Spleen (tissue), 11 donors: ENCODE measurements around the gene OSBPL1A. TPM values are rescaled to one million over a fixed set of nuclear protein-coding genes. Genes with fewer than 3 reads are reported as not detected.

Source experiments
- DNase-seq: peaks from one replicate; pipeline ENCODE4 v3.0.0-alpha.2; 2020
- H3K27ac ChIP-seq, 8 donors: fragments of 200-600 bp; sonication (generic) in 7 of 8; 1 replicate in 4 of 8; 2 replicates in 4 of 8; pipeline versions ENCODE4 v1.5.0 to v1.8.0; 2016 to 2021; ENCODE audit warnings: inconsistent platforms in 4 of 8, mild to moderate bottlenecking in 4 of 8, moderate library complexity in 1 of 8
- H3K27me3 ChIP-seq, 7 donors: fragments of 200-600 bp; sonication (generic) in 6 of 7; replicated peaks in 1 of 7; 1 replicate in 4 of 7; 2 replicates in 3 of 7; pipeline versions ENCODE4 v1.5.0 to v1.8.0; 2016 to 2021; ENCODE audit warnings: inconsistent platforms in 3 of 7, mild to moderate bottlenecking in 1 of 7
- H3K36me3 ChIP-seq, 6 donors: fragments of 200-600 bp; sonication (generic) in 5 of 6; 1 replicate in 4 of 6; 2 replicates in 2 of 6; pipeline versions ENCODE4 v1.5.0 to v1.8.0; 2016 to 2021; ENCODE audit warnings: inconsistent platforms in 2 of 6
- H3K4me1 ChIP-seq, 6 donors: fragments of 200-600 bp; sonication (generic) in 5 of 6; 1 replicate in 3 of 6; 2 replicates in 3 of 6; pipeline versions ENCODE4 v1.5.0 to v1.8.0; 2016 to 2021; ENCODE audit warnings: inconsistent platforms in 3 of 6
- H3K4me3 ChIP-seq, 8 donors: fragments of 200-600 bp; sonication (generic) in 7 of 8; 1 replicate in 4 of 8; 2 replicates in 4 of 8; pipeline versions ENCODE4 v1.5.0 to v1.8.0; 2016 to 2021; ENCODE audit warnings: inconsistent platforms in 4 of 8, mild to moderate bottlenecking in 4 of 8, moderate library complexity in 2 of 8
- H3K9me3 ChIP-seq, 8 donors: fragments of 200-600 bp; sonication (generic) in 7 of 8; 1 replicate in 4 of 8; 2 replicates in 4 of 8; pipeline versions ENCODE4 v1.5.0 to v1.8.0; 2016 to 2021; ENCODE audit warnings: inconsistent platforms in 4 of 8
- POLR2A ChIP-seq, 3 donors: fragments of 450-650 bp; IDR thresholded peaks; one replicate each; pipeline ENCODE4 v1.5.1; 2017; ENCODE audit warnings: antibody characterized with exemption in 3 of 3, mild to moderate bottlenecking in 1 of 3
- POLR2AphosphoS5 ChIP-seq, 3 donors: sonication (generic); formaldehyde crosslinking; IDR thresholded peaks; one replicate each; pipeline ENCODE4 v1.5.1; 2017; ENCODE audit warnings: antibody characterized with exemption in 3 of 3
- WGBS, 5 donors: extraction: QIAGEN DNeasy Blood & Tissue Kit in 3 of 5; methylation state at CpG; one replicate each; pipeline versions ENCODE4 v1.1.5 to v1.1.7; 2013 to 2018; 5-methylcytosine and 5-hydroxymethylcytosine counted together
- intact Hi-C: fragments of 100-400 bp; cut with DNase I; formaldehyde crosslinking; loops from one replicate; pipeline ENCODE4 v1.15.0; 2023; ENCODE audit warnings: low total_unique reads
- polyA plus RNA-seq, 3 donors: library from polyadenylated mRNA; stranded (reverse); fragments of 200-250 nt; gene quantifications; one replicate each; pipeline ENCODE4 v1.2.1, GENCODE V29; 2013
- total RNA-seq, 7 donors: library from RNA; depleted of rRNA in 3 of 7; stranded (reverse); fragments of >200 nt in 3 of 7; fragmentation: NEBNext Ultra II Directional in 4 of 7; extraction: Animal tissue kit (Norgen Biotek cat#: 25700) in 4 of 7; gene quantifications; one replicate each; pipeline versions ENCODE4 v1.1.0 to v1.2.1, GENCODE V29; 2016 to 2021
- TF ChIP-seq, protein P1 (sequence below), 11 experiments: fragments of 200-600 bp in 7 of 11; fragments of 450-650 bp in 4 of 11; sonication (generic) in 4 of 11; IDR thresholded peaks in 8 of 11; conservative IDR thresholded peaks in 3 of 11; 1 replicate in 7 of 11; 2 replicates in 4 of 11; pipeline versions ENCODE4 v1.4.0 to v1.8.0; 2016 to 2021; ENCODE audit warnings: antibody characterized with exemption in 11 of 11, inconsistent platforms in 4 of 11, mild to moderate bottlenecking in 1 of 11
- donor health status: healthy with polysubstance abuse.
- donor health status: DM: no; HTN: no; CAD: no; lungs with moderate emphysema.
- donor health status: DM: no; HTN: no; CAD: no.
- donor health status: Bipolar disorder and iron deficiency.
- donor health status: healthy.
- donor health status: DM: no; HTN: no; CAD: no.
- donor health status: DM: yes; HTN: yes; CAD: no.

Gene OSBPL1A
- total and polyA plus RNA-seq, 10 donors = 3.8 to 29.6 (median 22.1) TPM

DNA sequence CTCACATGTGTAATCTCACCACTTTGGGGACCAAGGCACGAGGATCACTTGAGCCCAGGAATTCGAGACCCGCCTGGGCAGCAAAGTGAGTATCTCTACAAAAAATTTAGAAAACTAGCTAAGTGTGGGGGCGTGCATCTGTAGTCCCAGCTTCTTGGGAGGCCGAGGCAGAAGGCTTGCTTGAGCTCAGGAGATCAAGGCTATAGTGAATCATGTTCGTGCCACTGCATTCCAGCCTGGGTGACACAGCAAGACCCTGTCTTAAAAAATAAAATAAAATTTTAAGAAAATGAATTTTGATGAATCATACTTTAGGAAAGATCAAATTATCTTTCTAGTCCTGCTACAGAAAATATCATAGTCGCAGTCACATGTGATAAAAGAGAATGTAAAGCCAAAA is 211.8 kb downstream of the OSBPL1A start:
- 91 to 97% (median 96%) methylated on average over 7 of the region's 7 CpGs for WGBS, 5 donors
- Histone ChIP-seq H3K27me3 (no peaks in the 10 kb centered on the region), H3K36me3 (peaks cover 0 to 6% (median 0%) of the 10 kb centered on the region in 6 donors), H3K27ac (no peak overlapping the region), H3K4me3 (no peak overlapping the region), H3K9me3 (no peaks in the 10 kb centered on the region), H3K4me1 (peaks cover 0 to 20% (median 10%) of the 10 kb centered on the region in 6 donors)
- intact Hi-C loops = no loop called here
- no peak for DNase-seq
- TF ChIP-seq, protein P1, sequence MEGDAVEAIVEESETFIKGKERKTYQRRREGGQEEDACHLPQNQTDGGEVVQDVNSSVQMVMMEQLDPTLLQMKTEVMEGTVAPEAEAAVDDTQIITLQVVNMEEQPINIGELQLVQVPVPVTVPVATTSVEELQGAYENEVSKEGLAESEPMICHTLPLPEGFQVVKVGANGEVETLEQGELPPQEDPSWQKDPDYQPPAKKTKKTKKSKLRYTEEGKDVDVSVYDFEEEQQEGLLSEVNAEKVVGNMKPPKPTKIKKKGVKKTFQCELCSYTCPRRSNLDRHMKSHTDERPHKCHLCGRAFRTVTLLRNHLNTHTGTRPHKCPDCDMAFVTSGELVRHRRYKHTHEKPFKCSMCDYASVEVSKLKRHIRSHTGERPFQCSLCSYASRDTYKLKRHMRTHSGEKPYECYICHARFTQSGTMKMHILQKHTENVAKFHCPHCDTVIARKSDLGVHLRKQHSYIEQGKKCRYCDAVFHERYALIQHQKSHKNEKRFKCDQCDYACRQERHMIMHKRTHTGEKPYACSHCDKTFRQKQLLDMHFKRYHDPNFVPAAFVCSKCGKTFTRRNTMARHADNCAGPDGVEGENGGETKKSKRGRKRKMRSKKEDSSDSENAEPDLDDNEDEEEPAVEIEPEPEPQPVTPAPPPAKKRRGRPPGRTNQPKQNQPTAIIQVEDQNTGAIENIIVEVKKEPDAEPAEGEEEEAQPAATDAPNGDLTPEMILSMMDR (IDR thresholded peaks at IDR 0.05 in 8 of 11, conservative IDR thresholded peaks at IDR 0.05 in 3 of 11) = no peak
- TF ChIP-seq POLR2AphosphoS5 (IDR thresholded peaks at IDR 0.05) = no peak
- TF ChIP-seq POLR2A (IDR thresholded peaks at IDR 0.05) = no peak

DNA sequence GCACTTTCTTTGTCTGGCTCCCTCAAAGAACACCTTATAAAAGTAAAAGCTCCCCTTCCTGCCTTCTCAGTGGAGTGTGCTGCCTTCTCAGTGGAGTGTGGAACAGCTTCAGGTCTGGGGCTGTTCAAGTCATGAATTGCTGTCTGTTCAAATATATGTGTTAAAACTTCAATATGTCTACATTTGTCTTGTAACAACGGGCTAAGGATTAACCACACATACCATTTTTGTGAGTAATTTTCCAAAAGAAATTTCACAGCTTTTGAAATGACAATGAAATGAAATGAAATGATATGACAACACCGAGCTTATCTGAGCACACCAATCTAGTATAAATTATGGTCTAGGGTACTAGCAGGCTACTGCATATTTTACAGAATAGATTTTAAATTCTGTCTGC is 215.8 kb downstream of the OSBPL1A start:
- Histone ChIP-seq H3K4me3 (no peak overlapping the region), H3K4me1 (peaks cover under 1 to 12% (median 7%) of the 10 kb centered on the region in 6 donors), H3K36me3 (peaks cover 0 to 9% (median 0%) of the 10 kb centered on the region in 6 donors), H3K9me3 (no peaks in the 10 kb centered on the region), H3K27me3 (no peaks in the 10 kb centered on the region), H3K27ac (no peak overlapping the region)
- WGBS, 5 donors = 70 to 87% (median 77%) methylated on average over 2 of the region's 2 CpGs
- DNase-seq = no peak
- TF ChIP-seq, protein P1 (IDR thresholded peaks at IDR 0.05 in 8 of 11, conservative IDR thresholded peaks at IDR 0.05 in 3 of 11) = no peak
- TF ChIP-seq POLR2AphosphoS5 (IDR thresholded peaks at IDR 0.05) (no peak), POLR2A (IDR thresholded peaks at IDR 0.05) (no peak)
- intact Hi-C loops = no loop called here

DNA sequence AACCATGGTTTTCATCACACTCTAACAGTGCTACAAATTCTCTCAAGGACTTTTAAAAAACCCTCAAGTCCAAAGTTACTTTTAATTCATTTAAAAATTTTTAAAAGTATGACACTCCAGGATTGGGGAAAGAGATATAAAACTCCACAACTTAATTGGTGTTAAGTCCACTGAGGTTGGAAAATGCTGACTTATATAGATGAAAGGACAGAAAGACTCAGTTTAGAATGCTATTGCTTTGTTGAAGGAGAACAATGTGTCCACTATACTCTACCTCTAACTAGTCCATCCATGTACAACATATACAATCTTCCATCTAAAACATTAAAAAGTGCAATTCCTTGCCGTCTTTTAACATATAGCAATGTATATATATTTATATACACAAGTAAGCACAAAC is 217.6 kb downstream of the OSBPL1A start:
- 87 to 95% (median 92%) methylated on average over 1 of the region's 1 CpG for WGBS, 5 donors
- no peaks in the 10 kb centered on the region for H3K27me3 ChIP-seq
- TF ChIP-seq POLR2AphosphoS5 (IDR thresholded peaks at IDR 0.05) = no peak
- TF ChIP-seq, protein P1 (IDR thresholded peaks at IDR 0.05 in 8 of 11, conservative IDR thresholded peaks at IDR 0.05 in 3 of 11) = no peak
- no peak for TF ChIP-seq POLR2A (IDR thresholded peaks at IDR 0.05)
- intact Hi-C loops = no loop called here
- H3K27ac ChIP-seq = no peak overlapping the region
- no peak overlapping the region for H3K4me3 ChIP-seq
- no peaks in the 10 kb centered on the region for H3K9me3 ChIP-seq
- peaks cover 0 to 16% (median 10%) of the 10 kb centered on the region in 6 donors for H3K4me1 ChIP-seq
- no peak for DNase-seq
- H3K36me3 ChIP-seq = peaks cover 0 to 3% (median 0%) of the 10 kb centered on the region in 6 donors

DNA sequence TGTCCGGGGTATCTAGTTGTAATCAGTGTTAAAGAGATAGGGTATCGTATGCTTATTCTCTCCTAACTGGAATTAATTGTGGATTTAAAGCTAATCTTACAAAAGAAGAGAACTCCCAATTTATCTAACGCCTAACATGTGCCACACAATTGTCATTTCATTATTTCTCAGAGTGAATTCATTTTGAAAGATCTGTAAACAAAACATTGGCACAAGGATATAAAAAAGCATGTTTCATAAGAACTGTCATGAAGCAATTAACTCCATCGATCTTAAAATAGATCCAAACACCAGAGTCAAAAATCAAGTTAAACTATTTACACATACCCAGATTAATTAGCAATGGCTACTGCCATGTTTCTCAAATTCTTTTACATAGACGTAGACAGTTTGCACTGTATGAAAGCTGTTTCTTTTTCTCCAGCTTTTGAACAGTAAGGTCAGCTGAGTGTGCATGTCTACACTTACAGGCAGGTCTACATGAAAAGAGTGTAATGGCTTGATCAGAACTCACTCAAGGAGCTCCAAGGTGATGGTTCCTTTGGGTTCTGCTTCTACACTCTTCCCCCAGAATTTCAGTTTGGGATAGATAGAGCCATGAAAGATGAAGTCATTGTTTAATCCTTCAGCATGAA is 220.0 kb downstream of the OSBPL1A start:
- WGBS, 5 donors = 84 to 89% (median 86%) methylated on average over 5 of the region's 5 CpGs
- no peak for TF ChIP-seq POLR2A (IDR thresholded peaks at IDR 0.05)
- TF ChIP-seq, protein P1 (IDR thresholded peaks at IDR 0.05 in 8 of 11, conservative IDR thresholded peaks at IDR 0.05 in 3 of 11) = no peak
- Histone ChIP-seq H3K36me3 (peaks cover 0 to 6% (median 0%) of the 10 kb centered on the region in 6 donors), H3K4me1 (peaks cover 0 to 16% (median 10%) of the 10 kb centered on the region in 6 donors), H3K27me3 (no peaks in the 10 kb centered on the region), H3K9me3 (no peaks in the 10 kb centered on the region), H3K4me3 (no peak overlapping the region), H3K27ac (peak overlapping the region in 4 of 8 donors; percentile 33 to 71 (median 52))
- DNase-seq = no peak
- intact Hi-C loops = no loop called here
